Omental fat pad (tissue), 4 donors: ENCODE data around the gene MYH2. TPM values are rescaled to one million over a fixed set of nuclear protein-coding genes. Genes with fewer than 3 reads are reported as not detected.
"Not testable (repeated sequence)": the region's sequence is repeated elsewhere in the genome, so short reads cannot be mapped to it uniquely, and the experiment has no call there.

Experiments used
- ATAC-seq: fragments of 150-250 bp; one replicate; pipeline ENCODE4 v1.9.1; 2016; ENCODE audit warnings: mild to moderate bottlenecking, moderate library complexity; ENCODE audit not compliant: low FRiP score
- DNase-seq: peaks from one replicate; pipeline ENCODE4 v3.0.0-alpha.2; 2019; ENCODE audit warnings: low spot score
- total RNA-seq, 4 donors: library from RNA; depleted of rRNA; stranded (reverse); fragments of >200 nt; gene quantifications; one replicate each; pipeline ENCODE4 v1.1.0, GENCODE V29; 2016
- TF ChIP-seq, protein P1 (sequence below), 3 donors: fragments of 450-650 bp; IDR thresholded peaks; one replicate each; pipeline ENCODE4 v1.5.1; 2016 to 2017; ENCODE audit warnings: antibody characterized with exemption in 3 of 3, mild to moderate bottlenecking in 3 of 3, moderate library complexity in 2 of 3

Gene MYH2
- total RNA-seq, 4 donors from 2014 or later = 0.12 TPM; not detected in 3

DNA sequence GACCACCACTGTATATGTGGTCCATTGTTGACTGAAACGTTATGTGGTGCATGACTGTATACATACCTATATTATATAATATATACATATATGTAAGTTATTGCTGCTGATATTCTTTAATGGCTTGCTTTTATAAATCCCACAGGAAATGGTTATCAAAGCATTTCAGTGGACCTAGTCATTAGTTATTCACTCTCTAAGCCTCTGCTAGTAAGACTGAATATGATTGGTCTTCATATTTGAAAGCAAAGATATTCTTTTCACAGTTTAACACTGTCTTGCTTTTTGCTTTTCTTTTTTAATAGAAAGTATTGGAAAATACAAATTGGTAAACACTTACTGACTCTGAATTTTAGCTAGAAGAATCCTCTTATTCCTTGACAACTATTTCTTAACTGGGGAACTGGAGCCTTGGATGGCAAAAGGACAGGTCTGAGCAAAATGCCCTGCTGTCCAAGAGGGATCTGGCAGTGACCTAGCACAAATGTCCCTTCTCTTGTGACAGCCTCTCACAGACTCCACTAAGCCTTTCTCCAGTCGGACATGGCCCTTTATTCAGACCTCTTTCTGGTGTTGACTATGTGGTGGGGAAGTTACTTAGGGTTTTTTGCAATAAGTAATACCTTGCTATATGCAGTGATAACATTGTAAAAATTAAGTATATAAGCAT is 14.7 kb upstream of the MYH2 start:
- DNase-seq (no peak), ATAC-seq (no peak)
- TF ChIP-seq, protein P1, sequence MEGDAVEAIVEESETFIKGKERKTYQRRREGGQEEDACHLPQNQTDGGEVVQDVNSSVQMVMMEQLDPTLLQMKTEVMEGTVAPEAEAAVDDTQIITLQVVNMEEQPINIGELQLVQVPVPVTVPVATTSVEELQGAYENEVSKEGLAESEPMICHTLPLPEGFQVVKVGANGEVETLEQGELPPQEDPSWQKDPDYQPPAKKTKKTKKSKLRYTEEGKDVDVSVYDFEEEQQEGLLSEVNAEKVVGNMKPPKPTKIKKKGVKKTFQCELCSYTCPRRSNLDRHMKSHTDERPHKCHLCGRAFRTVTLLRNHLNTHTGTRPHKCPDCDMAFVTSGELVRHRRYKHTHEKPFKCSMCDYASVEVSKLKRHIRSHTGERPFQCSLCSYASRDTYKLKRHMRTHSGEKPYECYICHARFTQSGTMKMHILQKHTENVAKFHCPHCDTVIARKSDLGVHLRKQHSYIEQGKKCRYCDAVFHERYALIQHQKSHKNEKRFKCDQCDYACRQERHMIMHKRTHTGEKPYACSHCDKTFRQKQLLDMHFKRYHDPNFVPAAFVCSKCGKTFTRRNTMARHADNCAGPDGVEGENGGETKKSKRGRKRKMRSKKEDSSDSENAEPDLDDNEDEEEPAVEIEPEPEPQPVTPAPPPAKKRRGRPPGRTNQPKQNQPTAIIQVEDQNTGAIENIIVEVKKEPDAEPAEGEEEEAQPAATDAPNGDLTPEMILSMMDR (IDR thresholded peaks at IDR 0.05) = no peak

DNA sequence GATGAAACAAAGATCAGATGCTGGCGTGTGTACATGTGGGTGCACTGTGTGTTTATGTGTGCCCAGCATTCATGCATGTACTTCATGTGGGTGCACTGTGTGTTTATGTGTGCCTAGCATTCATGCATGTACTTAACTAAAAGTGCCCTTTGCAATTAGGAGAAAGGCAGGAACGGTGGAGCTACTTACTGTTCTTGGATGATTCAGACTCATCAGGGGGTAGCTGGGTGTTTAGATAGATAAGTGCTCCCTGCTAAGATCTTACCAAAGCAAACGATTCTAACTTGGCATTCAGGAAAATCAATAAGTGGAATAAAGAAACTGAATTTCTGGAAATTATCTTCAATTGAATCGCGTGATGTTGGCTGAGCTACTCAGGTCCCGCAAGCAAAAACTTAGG is 8.6 kb upstream of the MYH2 start:
- ATAC-seq (no peak), DNase-seq (no peak)
- TF ChIP-seq, protein P1 (IDR thresholded peaks at IDR 0.05) = no peak

DNA sequence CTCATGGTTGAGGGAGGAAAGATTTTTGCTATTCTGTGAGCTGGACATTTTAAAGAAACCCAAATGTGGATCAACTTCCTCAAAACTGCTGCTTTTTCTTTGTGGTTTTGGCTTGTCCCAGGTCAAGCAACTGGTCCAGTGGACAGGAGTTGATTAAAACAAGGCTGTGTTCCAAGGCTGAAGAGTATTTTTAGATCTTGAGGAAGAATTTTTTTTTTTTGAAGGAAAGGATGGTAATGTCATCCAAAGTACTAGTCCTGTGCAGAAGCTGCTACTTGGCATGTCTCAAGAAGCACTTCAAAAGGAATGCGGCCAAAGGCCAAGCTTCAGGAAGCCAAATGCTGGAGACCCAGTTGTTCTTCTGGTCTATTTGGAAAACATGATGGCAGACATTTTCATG is 8.0 kb upstream of the MYH2 start:
- ATAC-seq = no peak
- TF ChIP-seq, protein P1 (IDR thresholded peaks at IDR 0.05) = no peak

DNA sequence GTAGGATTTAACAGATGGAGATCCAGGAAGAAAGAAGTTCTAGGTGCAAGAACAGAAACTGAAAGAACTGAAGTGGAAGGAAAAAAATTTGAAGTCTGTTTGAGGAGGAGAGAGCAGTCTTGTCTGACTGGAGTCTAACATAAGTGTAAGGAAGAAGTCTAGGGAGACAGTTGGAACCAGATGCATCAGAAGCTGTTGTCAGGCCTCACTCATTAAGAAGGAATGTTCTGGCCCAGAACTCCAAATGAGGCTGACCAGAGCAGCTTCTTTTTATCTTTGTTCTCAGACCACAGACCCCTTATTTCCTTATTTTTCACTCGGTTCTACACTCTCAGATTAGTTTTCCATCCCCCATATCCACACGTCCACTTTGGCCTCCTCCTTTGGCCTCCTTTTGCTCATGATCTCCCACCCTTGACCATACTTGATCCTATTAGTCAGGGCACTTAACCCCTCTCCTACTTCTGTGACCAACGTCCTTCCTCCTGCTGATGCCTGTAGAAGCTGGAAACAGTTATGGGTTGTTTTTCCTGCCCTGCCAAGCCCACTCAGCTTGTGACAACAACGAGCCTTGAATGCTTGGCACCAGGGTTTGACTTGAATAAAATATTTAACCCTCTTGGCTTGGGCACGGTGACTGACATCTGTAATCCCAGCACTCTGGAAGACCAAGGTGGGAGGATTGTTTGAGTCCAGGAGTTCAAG is 7.0 kb upstream of the MYH2 start:
- ATAC-seq (no peak), DNase-seq (no peak)
- TF ChIP-seq, protein P1 (IDR thresholded peaks at IDR 0.05) = no peak

More for the DNA sequence above, 8.0 kb upstream of the MYH2 start:
- no peak for DNase-seq

DNA sequence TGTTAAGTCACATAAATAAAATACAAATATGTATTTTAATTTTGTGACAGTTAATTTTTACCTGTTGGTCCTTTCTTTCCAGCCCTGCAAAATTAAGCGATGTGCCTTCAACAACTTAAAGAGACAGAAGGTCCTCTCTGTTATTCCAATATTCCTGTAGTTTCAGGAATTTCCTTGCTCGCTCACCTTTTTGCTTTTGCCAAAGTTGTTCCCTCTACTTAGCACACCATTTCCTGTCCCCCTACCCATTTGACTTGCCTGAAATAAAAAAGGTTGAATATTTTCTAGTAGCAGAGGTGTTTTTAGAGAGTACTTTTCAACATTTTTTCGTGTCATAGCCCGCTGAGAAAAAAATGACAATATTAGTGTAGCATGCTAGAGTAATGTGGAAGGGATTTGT is 556 bp upstream of the MYH2 start:
- DNase-seq (no peak), ATAC-seq (no peak)
- TF ChIP-seq, protein P1 (IDR thresholded peaks at IDR 0.05) = no peak

DNA sequence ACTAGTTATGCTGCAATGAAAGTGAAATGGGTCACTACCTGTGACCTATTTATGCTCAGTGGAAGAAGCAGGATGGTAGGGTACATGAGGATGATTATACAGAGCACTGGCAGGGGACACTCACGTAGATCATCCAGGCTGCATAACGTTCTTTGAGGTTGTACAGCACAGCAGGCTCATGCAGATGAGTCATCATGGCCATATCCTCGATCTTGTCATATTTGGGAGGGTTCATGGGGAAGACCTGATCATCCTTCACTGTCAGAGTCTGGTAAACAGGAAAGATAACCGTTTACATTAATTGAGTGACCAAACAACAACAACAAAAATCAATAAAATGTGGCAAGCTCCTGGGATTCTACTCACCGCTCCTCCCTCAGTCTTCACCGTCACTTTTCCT is 2.1 kb downstream of the MYH2 start:
- ATAC-seq (no peak), DNase-seq (no peak)
- TF ChIP-seq, protein P1 (IDR thresholded peaks at IDR 0.05) = no peak

DNA sequence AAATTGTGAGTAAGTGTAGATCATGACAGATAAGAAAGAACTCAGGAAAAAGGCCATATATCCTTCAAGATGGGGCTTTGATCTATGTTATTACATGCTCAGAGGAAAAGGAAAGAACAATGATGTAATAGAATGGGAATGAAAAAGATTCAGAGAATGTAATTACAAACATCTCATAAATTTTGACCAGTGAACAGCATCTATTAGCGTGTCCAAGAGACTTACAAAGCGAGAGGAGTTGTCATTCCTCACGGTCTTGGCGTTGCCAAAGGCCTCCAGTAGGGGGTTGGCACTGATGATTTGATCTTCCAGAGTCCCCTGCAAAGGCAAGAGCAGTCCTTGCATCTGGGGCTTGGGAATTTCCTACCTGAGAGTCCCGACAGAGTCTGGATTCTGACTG is 6.0 kb downstream of the MYH2 start:
- not testable (repeated sequence) for ATAC-seq, DNase-seq

DNA sequence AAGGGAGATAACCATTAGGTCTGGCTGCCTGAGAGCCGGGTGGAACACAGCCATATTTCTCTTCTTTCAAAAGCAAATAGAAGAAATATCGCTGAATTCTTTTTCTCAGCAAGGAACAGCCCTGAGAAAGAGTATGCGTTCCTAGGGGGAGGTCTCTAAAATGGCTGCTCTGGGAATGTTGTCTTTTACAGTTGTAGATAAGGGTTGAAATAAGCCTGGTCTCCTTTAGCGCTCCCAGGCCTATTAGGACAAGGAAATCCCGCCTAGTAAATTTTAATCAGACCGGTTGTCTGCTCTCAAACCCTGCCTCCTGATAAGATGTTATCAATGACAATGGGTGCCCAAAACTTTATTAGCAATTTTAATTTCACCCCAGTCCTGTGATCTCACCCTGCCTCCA is 8.3 kb downstream of the MYH2 start:
- ATAC-seq, DNase-seq: not testable (repeated sequence)
